Aorta (tissue), 5 donors: ENCODE data around the gene KLHL40. TPM values are rescaled to one million over a fixed set of nuclear protein-coding genes. Genes with fewer than 3 reads are reported as not detected.

Experiments used
- ATAC-seq: fragments of 200-7000 bp; cut with Tn5 transposase; one replicate; pipeline ENCODE4 v1.9.1; 2022; ENCODE audit warnings: moderate library complexity; ENCODE audit not compliant: low FRiP score
- DNase-seq, 2 donors: peaks; one replicate each; pipeline ENCODE4 v3.0.0-alpha.2; 2020
- H3K27ac ChIP-seq, 2 donors: one replicate each; pipeline ENCODE4 v1.5.1; 2013; ENCODE audit warnings: low read length in 2 of 2, mild to moderate bottlenecking in 2 of 2, moderate library complexity in 2 of 2, control low read depth in 1 of 2, inconsistent platforms in 1 of 2, low read depth in 1 of 2
- H3K27me3 ChIP-seq, 2 donors: one replicate each; pipeline ENCODE4 v1.6.1; 2013; ENCODE audit warnings: control low read depth in 1 of 2, low read length in 1 of 2, mild to moderate bottlenecking in 1 of 2, moderate library complexity in 1 of 2; ENCODE audit not compliant: insufficient read depth in 2 of 2, control insufficient read depth in 1 of 2
- H3K36me3 ChIP-seq, 2 donors: one replicate each; pipeline ENCODE4 v1.6.1; 2013; ENCODE audit warnings: control low read depth in 1 of 2, low read length in 1 of 2, mild to moderate bottlenecking in 1 of 2; ENCODE audit not compliant: insufficient read depth in 2 of 2, control insufficient read depth in 1 of 2
- H3K4me1 ChIP-seq, 2 donors: one replicate each; pipeline ENCODE4 v1.6.1; 2013; ENCODE audit warnings: low read length in 2 of 2, control low read depth in 1 of 2, mild to moderate bottlenecking in 1 of 2, moderate library complexity in 1 of 2; ENCODE audit not compliant: insufficient read depth in 2 of 2, control insufficient read depth in 1 of 2
- H3K4me3 ChIP-seq, 2 donors: one replicate each; pipeline ENCODE4 v1.5.1; 2013; ENCODE audit warnings: low read length in 2 of 2, control low read depth in 1 of 2, mild to moderate bottlenecking in 1 of 2
- H3K9me3 ChIP-seq: one replicate; pipeline ENCODE4 v1.6.1; 2013; ENCODE audit warnings: mild to moderate bottlenecking, low read length; ENCODE audit not compliant: control insufficient read depth
- WGBS, 2 donors: extraction: QIAGEN DNeasy Blood & Tissue Kit; methylation state at CpG; one replicate each; pipeline ENCODE4 v1.1.7; 2013; 5-methylcytosine and 5-hydroxymethylcytosine counted together
- intact Hi-C, 2 donors: fragments of 100-400 bp; cut with DNase I; formaldehyde crosslinking; loops; one replicate each; pipeline versions ENCODE4 v1.14.2 to v1.15.0; 2022
- polyA plus RNA-seq, 2 donors: library from polyadenylated mRNA; stranded (reverse); fragments of 200-250 nt; gene quantifications; one replicate each; pipeline ENCODE4 v1.2.3, GENCODE V29; 2013
- total RNA-seq, 2 donors: library from RNA; stranded (reverse); fragmentation: NEBNext Ultra II Directional; extraction: Animal tissue kit (Norgen Biotek cat#: 25700); gene quantifications; one replicate each; pipeline ENCODE4 v1.2.1, GENCODE V29; 2021
- donor health status: healthy with polysubstance abuse.
- donor health status: Bipolar disorder and iron deficiency.
- donor health status: DM: no; HTN: no; CAD: no.
- donor health status: DM: no; HTN: no; CAD: no.
- donor health status: DM: yes; HTN: yes; CAD: no.

KLHL40 gene
- total and polyA plus RNA-seq, 4 donors: 0.26 TPM; not detected in 3

DNA sequence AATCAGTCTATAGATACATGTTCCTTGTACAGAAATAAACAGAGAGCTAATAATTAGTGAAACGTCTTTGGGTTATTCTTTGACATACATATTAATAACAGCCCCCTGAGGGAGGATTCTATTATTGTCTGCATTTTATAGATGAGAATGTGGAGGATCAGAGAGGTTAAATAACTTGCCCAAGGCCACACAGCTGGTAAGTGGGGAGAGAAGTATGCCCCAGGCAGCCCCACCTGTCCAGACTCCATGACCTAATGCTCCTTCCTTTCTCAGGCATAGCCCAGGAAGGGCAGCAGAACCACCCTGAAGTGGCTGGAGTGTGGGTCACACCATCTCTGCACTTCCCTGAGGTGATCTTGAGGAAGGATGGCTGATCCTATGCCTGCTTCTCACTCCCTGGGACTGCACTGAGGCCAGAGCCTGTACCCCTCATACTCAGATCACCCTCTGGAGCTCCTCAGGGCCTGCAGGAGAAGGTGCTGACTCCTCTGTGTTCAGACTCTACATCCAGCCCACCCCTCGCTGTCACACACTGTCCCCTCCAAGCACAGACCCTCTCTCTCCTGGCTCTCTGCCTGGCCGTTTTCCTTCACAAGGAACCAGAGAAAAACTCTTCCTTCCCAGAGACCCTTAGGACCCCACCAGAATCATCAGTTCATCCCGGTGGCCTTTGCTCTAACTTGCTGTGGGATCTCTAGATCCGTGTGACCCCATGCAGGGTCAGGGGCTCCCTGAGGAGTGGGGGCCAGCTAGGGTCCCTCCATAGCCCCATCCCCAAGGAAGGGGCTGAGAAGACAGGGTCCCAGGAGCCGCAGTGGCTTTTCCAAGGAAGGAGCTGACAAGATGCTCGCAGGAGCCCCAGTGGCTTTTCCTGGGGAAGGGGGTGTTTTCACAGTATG is 21.6 kb downstream of the KLHL40 start:
- Histone ChIP-seq H3K9me3 (no peaks in the 10 kb centered on the region), H3K27ac (no peak overlapping the region), H3K4me3 (no peak overlapping the region), H3K36me3 (no peaks in the 10 kb centered on the region), H3K27me3 (no peaks in the 10 kb centered on the region), H3K4me1 (no peaks in the 10 kb centered on the region)
- ATAC-seq (no peak), DNase-seq (no peak)
- intact Hi-C loops: no loop called here
- WGBS, 2 donors: 86% methylated on average over 7 of the region's 7 CpGs

DNA sequence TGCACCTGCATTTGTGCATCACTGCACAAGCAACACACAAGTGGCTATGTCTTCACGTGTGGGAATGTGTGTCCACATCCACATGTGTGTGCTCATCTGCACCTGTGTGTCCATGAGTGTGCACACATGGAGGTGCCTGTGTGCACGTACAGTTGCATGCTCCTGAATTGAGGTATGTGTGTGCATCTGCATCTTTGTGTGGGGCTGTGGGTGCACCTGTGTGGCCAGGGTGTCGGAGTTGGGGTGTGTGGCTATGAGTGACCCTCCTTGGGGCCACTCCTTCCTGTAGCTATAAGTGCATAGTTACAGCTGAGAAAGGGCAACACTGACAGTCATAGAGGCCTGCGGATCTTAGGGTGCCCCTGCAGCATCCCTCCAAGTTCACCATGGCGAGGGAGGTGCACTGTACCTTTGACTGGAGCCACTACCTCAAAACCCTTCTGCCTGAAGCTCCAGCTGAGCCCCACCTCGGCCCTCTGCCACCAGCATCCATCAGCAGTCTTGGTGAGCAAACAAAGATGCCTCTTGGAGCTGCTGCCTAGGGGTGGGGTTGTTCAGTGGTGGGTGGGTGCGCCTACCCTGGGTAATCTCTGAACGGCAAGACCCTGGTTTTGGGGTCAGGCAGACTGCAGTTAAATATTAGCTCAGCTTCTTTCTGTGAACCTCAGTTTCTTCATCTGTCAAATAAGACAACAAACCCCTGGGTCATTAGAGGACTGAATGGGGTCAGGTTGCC is 22.5 kb downstream of the KLHL40 start:
- Histone ChIP-seq H3K9me3 (no peaks in the 10 kb centered on the region), H3K27me3 (no peaks in the 10 kb centered on the region), H3K4me3 (no peak overlapping the region), H3K4me1 (no peaks in the 10 kb centered on the region), H3K36me3 (no peaks in the 10 kb centered on the region), H3K27ac (no peak overlapping the region)
- WGBS, 2 donors: 89 to 91% methylated on average over 8 of the region's 8 CpGs
- no peak for ATAC-seq
- intact Hi-C loops: no loop called here
- DNase-seq: no peak

DNA sequence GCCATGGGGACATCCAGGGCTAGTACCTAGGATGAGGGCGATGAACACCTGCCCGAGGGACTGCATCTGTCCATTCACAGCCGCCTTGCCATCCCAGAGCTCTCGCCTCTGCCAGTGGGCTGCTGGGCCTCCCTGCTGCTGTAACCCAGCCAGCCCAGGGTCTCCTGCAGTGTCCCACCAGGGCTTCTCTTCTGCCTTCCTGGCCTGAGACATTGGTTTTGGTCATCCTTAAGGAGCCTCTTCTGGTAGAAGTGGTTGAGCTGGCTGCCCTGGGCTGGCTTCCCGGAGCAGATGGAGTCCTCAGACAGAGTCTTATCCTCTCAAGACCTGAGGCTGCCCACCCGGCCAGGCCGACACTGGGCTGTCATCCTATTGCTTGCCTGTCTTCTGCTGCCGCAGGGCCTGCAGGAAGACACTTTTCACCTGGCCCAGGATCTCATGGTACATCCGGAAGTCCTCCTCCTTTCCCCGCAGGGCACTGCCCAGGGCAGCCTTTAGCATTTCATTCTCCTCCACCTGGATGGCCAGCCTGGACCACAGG is 23.3 kb downstream of the KLHL40 start:
- H3K27me3 ChIP-seq: no peaks in the 10 kb centered on the region
- no peaks in the 10 kb centered on the region for H3K9me3 ChIP-seq
- no peak for ATAC-seq
- WGBS, 2 donors: 90 to 93% methylated on average over 10 of the region's 10 CpGs
- intact Hi-C loops: no loop called here
- H3K36me3 ChIP-seq: no peaks in the 10 kb centered on the region
- H3K4me3 ChIP-seq: no peak overlapping the region
- no peaks in the 10 kb centered on the region for H3K4me1 ChIP-seq
- peak in 1 of 2 donors; percentile 59 for DNase-seq
- no peak overlapping the region for H3K27ac ChIP-seq

DNA sequence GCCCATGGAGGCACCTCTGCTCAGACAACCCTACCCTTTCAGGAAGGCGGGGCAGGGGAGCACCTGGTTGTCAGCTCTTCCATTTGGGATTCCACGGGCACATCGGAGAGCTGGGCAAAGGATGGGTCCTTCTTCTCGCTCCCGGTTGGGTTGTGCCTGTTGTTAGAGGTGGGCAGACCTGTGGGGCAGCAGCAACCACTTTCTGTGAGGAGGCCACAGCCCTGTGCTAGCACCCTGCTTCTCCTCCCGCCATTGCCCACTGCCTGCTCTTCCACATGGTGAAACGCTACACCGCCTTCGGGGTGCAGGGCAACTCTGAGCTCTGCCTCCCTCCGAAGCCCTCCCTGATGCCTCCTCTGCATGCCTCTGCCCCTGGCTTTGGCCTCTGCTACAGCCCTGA is 24.3 kb downstream of the KLHL40 start:
- ATAC-seq (no peak), DNase-seq (peak in 1 of 2 donors; percentile 62)
- WGBS, 2 donors: 95 to 96% methylated on average over 10 of the region's 10 CpGs
- no peak overlapping the region for H3K27ac ChIP-seq
- no peaks in the 10 kb centered on the region for H3K36me3 ChIP-seq
- H3K9me3 ChIP-seq: no peaks in the 10 kb centered on the region
- no peak overlapping the region for H3K4me3 ChIP-seq
- no peaks in the 10 kb centered on the region for H3K4me1 ChIP-seq
- H3K27me3 ChIP-seq: no peaks in the 10 kb centered on the region
- intact Hi-C loops: no loop called here

DNA sequence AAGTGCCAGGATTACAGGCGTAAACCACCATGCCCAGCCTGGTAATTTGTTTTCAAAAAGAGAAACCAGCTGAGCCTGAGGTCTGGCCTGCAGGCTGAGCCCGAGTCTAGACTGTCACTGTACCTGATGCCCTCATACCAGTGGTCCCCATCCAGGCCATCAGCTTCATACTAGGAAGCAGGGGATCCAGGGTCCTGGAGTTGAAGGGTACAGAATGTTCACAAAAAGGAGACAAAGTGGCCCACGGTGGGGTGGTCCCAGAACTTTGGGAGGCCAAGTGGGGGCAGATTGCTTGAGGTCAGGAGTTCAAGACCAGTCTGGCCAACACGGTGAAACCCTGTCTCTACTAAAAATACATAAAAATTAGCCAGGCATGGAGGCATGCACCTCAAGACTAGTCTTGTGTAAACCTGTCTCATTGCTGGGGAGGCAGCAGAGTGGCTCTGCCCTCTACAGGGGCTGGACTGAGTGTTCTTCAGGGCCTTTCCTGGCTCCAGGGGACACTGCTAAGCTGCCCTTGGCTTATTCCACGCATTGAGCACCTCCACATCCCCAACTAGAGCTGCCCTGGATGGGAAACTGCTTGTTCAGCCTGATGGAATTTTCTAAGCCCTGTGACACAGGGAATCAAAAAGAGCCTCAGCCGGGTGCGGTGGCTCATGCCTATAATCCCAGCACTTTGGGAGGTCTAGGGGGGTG is 25.1 kb downstream of the KLHL40 start:
- no peaks in the 10 kb centered on the region for H3K36me3 ChIP-seq
- H3K4me3 ChIP-seq: no peak overlapping the region
- no peaks in the 10 kb centered on the region for H3K4me1 ChIP-seq
- DNase-seq (no peak), ATAC-seq (no peak)
- H3K27ac ChIP-seq: no peak overlapping the region
- no peaks in the 10 kb centered on the region for H3K27me3 ChIP-seq
- intact Hi-C loops: no loop called here
- WGBS, 2 donors: 88 to 90% methylated on average over 7 of the region's 7 CpGs
- H3K9me3 ChIP-seq: no peaks in the 10 kb centered on the region

DNA sequence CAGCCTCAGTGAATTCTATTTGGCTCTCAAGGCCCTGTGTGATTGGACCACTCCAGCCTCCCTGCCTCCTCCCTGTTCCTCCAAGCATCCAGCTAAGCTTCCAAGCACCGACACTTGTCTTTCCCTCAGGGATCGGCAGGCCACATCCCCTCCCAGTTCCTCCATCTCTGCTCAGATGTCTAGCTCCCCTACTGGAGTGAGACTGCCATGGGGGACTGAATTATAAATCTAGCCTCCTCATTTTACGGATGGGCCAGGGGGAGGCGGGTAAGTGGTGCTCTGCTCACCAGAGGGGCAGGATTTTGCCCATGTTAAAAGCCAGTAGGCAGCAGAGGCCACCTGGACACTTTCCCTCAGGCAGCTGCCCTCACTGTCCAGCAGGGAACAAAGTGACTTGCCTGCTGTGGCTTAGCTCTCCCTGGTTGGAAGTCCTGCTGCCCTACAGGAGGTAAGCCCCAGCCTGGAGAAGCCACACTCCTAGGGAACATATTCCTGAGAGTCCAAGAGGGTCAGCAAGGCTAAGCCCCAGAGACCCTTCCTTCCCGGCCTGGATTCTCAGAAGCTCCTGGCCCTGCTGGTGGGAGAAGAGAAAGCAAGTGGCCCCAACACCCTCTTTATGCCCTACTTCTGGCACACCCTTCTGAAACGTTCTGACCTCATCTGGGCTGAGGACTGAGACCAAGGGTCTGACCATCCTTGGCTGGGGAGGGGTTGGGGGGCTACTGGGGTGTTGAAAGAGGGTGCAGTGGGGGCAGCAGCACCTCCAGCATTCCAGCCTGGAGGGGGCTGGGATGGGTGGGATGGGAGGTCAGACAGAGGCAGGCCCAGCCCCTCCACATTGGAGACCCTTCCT is 26.4 kb downstream of the KLHL40 start:
- DNase-seq (peak in 1 of 2 donors; percentile 53), ATAC-seq (no peak)
- Histone ChIP-seq H3K9me3 (no peaks in the 10 kb centered on the region), H3K27me3 (no peaks in the 10 kb centered on the region), H3K4me1 (no peaks in the 10 kb centered on the region), H3K36me3 (no peaks in the 10 kb centered on the region), H3K4me3 (no peak overlapping the region), H3K27ac (no peak overlapping the region)
- intact Hi-C loops: no loop called here
- 60 to 70% methylated on average over 6 of the region's 6 CpGs for WGBS, 2 donors

DNA sequence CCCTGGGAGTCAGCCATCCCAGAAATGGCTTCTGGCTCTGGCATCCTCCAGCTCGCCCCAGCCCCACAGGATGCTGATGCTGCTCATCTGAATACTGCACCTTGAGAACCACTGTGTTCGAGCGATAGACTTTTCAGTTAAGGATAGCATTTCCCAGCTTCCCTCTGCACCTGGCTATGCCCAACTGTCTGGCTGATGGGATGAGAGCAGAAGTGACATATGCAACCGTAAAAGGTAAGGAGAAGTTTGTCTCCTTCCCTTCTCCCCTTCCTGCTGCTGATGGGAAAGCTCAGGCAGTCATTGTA is 27.0 kb downstream of the KLHL40 start:
- intact Hi-C loops: no loop called here
- peak in 1 of 2 donors; percentile 51 for DNase-seq
- Histone ChIP-seq H3K9me3 (no peaks in the 10 kb centered on the region), H3K4me1 (no peaks in the 10 kb centered on the region), H3K36me3 (no peaks in the 10 kb centered on the region), H3K27me3 (no peaks in the 10 kb centered on the region), H3K27ac (no peak overlapping the region), H3K4me3 (no peak overlapping the region)
- no peak for ATAC-seq
- WGBS, 2 donors: 95 to 97% methylated on average over 4 of the region's 4 CpGs
